ENCODE results near the gene JAKMIP2. TPM values are rescaled to one million over a fixed set of nuclear protein-coding genes. Genes with fewer than 3 reads are reported as not detected.

Gene JAKMIP2
- total RNA-seq, 1 experiment from 2014 or later, result not detected

DNA sequence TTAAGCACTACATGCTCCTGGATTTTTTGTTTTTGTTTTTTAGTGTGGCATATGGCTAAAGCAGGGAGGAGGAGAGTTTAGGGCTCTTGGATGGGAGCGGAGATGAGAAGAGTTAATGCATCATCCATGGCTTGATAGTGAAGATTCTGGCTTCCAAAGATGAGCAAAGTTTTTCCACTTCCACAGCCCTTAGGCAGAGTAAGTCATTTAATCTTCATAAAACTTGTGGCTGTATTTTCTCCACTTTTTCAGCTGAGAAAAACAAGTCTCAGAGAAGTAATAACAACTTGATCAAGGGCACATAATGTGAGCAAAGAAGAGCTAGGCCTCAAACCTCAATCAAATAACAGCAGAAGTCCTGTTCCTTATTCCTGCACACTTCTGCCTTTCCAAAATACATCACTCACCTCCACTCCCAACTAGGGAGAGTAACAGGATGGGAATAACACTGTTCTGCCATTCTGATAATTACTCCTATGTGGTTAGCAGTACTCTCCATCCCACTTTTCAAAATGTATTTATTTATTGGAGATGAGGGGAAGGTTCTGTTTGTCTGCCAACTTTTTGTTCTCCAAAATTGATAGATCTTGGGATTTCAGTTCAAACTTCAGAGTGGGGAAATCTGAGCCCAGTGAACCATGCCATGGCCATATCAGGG is 218.9 kb downstream of the JAKMIP2 start:
- Histone ChIP-seq H3K27ac (ENCODE audit: low read depth, low read length) (no peak overlapping the region), H3K4me3 (replicated peaks in 1 of 2; ENCODE audit: low read depth in 1 of 2, low read length in 2 of 2) (no peak overlapping the region), H3K79me2 (ENCODE audit: insufficient read depth, low read length) (no peaks in the 10 kb centered on the region), H3K36me3 (ENCODE audit: control insufficient read depth in 1 of 2, insufficient read depth in 2 of 2, low read length in 2 of 2) (no peaks in the 10 kb centered on the region), H3K27me3 (ENCODE audit: insufficient read depth, low read length) (peaks cover 7% of the 10 kb centered on the region), H4K20me1 (ENCODE audit: insufficient read depth) (no peaks in the 10 kb centered on the region), H3K4me2 (ENCODE audit: low read length) (no peak overlapping the region), H2AFZ (ENCODE audit: low read depth, low read length, poor library complexity, severe bottlenecking) (no peak overlapping the region), H3K9me3 (ENCODE audit: control insufficient read depth in 1 of 2, insufficient read depth in 1 of 2, low read depth in 1 of 2, low read length in 2 of 2) (no peaks in the 10 kb centered on the region), H3K9me2 (ENCODE audit: insufficient read depth) (no peaks in the 10 kb centered on the region), H3K4me1 (ENCODE audit: control insufficient read depth in 1 of 2, insufficient read depth in 2 of 2, low read length in 2 of 2) (peaks cover 4 to 8% of the 10 kb centered on the region in 2 experiments; a peak in 3 of 4 replicates), H3K9ac (ENCODE audit: low read length) (no peak overlapping the region)
- ATAC-seq (no peak), DNase-seq (ENCODE audit: low read depth, low spot score) (no peak)
- CTCF ChIA-PET, result interaction anchor here (0.9 kb wide), 1 partner anchor 15 kb away, joined by 3 read pairs; no protein-coding TSS in a partner anchor
- no TSS peak for BruUV-seq (replicated peaks)
- POLR2A ChIA-PET, result no interaction called here
- intact Hi-C loops (cut with micrococcal nuclease), result no loop called here
- TF ChIP-seq ZFX (IDR thresholded peaks at IDR 0.05), result no peak
- no peak for TF ChIP-seq ELF1 (IDR thresholded peaks at IDR 0.05; ENCODE audit: borderline replicate concordance, low read depth)
- no peak for TF ChIP-seq CBX3 (IDR thresholded peaks at IDR 0.05; ENCODE audit: low read depth)
- TF ChIP-seq, protein P1, sequence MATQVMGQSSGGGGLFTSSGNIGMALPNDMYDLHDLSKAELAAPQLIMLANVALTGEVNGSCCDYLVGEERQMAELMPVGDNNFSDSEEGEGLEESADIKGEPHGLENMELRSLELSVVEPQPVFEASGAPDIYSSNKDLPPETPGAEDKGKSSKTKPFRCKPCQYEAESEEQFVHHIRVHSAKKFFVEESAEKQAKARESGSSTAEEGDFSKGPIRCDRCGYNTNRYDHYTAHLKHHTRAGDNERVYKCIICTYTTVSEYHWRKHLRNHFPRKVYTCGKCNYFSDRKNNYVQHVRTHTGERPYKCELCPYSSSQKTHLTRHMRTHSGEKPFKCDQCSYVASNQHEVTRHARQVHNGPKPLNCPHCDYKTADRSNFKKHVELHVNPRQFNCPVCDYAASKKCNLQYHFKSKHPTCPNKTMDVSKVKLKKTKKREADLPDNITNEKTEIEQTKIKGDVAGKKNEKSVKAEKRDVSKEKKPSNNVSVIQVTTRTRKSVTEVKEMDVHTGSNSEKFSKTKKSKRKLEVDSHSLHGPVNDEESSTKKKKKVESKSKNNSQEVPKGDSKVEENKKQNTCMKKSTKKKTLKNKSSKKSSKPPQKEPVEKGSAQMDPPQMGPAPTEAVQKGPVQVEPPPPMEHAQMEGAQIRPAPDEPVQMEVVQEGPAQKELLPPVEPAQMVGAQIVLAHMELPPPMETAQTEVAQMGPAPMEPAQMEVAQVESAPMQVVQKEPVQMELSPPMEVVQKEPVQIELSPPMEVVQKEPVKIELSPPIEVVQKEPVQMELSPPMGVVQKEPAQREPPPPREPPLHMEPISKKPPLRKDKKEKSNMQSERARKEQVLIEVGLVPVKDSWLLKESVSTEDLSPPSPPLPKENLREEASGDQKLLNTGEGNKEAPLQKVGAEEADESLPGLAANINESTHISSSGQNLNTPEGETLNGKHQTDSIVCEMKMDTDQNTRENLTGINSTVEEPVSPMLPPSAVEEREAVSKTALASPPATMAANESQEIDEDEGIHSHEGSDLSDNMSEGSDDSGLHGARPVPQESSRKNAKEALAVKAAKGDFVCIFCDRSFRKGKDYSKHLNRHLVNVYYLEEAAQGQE (IDR thresholded peaks at IDR 0.05; ENCODE audit: low read depth), result no peak
- TF ChIP-seq, protein P2, sequence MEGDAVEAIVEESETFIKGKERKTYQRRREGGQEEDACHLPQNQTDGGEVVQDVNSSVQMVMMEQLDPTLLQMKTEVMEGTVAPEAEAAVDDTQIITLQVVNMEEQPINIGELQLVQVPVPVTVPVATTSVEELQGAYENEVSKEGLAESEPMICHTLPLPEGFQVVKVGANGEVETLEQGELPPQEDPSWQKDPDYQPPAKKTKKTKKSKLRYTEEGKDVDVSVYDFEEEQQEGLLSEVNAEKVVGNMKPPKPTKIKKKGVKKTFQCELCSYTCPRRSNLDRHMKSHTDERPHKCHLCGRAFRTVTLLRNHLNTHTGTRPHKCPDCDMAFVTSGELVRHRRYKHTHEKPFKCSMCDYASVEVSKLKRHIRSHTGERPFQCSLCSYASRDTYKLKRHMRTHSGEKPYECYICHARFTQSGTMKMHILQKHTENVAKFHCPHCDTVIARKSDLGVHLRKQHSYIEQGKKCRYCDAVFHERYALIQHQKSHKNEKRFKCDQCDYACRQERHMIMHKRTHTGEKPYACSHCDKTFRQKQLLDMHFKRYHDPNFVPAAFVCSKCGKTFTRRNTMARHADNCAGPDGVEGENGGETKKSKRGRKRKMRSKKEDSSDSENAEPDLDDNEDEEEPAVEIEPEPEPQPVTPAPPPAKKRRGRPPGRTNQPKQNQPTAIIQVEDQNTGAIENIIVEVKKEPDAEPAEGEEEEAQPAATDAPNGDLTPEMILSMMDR (IDR thresholded peaks at IDR 0.05 in 2 of 3, conservative IDR thresholded peaks at IDR 0.05 in 1 of 3; ENCODE audit: borderline replicate concordance in 1 of 3, insufficient read depth in 1 of 3, low read depth in 2 of 3, low read length in 2 of 3), result no peak
- no peak for TF ChIP-seq EZH2phosphoT487 (IDR thresholded peaks at IDR 0.05; ENCODE audit: borderline replicate concordance)
- TF ChIP-seq JUND (IDR thresholded peaks at IDR 0.05), result no peak
- TF ChIP-seq EGR1 (IDR thresholded peaks at IDR 0.05; ENCODE audit: low read depth), result no peak
- no peak for TF ChIP-seq EZH2 (IDR thresholded peaks at IDR 0.05)
- RAD21 ChIA-PET (ENCODE audit: low non-redundant PET in 1 of 2, low total read pairs in 2 of 2, uncharacterized antibody in 2 of 2, unreplicated experiment in 2 of 2), result no interaction called here

Data from HCT116 (cell line).